ENCODE measurements around the gene CBLB. TPM values are rescaled to one million over a fixed set of nuclear protein-coding genes. Genes with fewer than 3 reads are reported as not detected.

CBLB gene
- total RNA-seq, 2 donors from 2014 or later = 31.1 to 40.5 TPM

DNA sequence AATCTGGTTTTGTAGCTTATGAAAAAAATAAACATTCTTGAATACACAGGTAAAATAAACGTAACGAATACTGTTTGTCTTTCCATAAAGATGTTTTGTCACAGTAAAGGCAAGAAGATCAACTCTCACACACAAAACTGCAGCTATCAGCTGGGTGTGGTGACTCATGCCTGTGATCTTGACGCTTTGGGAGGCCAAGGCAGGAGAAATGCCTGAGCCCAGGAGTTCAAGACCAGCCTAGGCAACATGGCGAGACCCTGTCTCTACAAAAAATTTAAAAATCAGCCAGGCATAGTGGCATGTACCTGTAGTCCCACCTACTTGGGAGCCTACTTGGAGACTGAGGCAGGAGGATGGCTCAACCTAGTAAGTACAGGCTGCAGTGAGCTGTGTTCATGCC lies 39.6 kb downstream of the CBLB start:
- Histone ChIP-seq H3K9me3 (no peaks in the 10 kb centered on the region), H3K36me3 (replicated peaks in 1 of 2; ENCODE audit: insufficient read depth in 1 of 2, low read depth in 2 of 2) (no peaks in the 10 kb centered on the region), H3K27ac (no peak overlapping the region), H3K4me1 (no peaks in the 10 kb centered on the region), H3K4me3 (no peak overlapping the region), H3K27me3 (no peaks in the 10 kb centered on the region)
- TF ChIP-seq POLR2A (IDR thresholded peaks at IDR 0.05) (no peak), CTCF (IDR thresholded peaks at IDR 0.05) (no peak)
- WGBS, 2 donors = 58 to 74% methylated on average over 4 of the region's 4 CpGs
- DNase-seq (no peak), ATAC-seq (no peak)
- intact Hi-C loops (cut with DNase I) = no loop called here

DNA sequence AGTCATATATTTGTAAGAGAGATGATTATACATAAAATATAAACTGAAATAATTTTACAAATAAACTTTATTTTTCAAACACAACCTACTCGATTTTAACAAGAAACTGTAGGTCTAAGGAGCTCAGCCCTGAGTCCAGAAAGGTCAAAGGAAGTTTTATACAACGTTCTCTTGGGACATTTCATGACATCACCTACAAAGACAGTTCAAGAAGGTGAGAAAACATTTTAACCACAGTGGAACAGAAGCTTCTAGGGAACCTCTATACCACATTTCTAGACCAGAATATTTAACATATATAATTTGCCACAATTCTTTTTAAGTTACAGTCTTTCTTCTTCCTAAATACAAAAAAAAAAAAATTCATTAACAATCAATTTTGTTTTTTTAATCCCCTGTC lies 40.1 kb downstream of the CBLB start:
- Histone ChIP-seq H3K4me3 (no peak overlapping the region), H3K9me3 (no peaks in the 10 kb centered on the region), H3K27me3 (no peaks in the 10 kb centered on the region), H3K27ac (no peak overlapping the region), H3K4me1 (peaks cover 4% of the 10 kb centered on the region), H3K36me3 (replicated peaks in 1 of 2; ENCODE audit: insufficient read depth in 1 of 2, low read depth in 2 of 2) (no peaks in the 10 kb centered on the region)
- ATAC-seq (no peak), DNase-seq (no peak)
- intact Hi-C loops (cut with DNase I) = no loop called here
- TF ChIP-seq POLR2A (IDR thresholded peaks at IDR 0.05) (no peak), CTCF (IDR thresholded peaks at IDR 0.05) (no peak)
- 51 to 69% methylated on average over 2 of the region's 2 CpGs for WGBS, 2 donors

DNA sequence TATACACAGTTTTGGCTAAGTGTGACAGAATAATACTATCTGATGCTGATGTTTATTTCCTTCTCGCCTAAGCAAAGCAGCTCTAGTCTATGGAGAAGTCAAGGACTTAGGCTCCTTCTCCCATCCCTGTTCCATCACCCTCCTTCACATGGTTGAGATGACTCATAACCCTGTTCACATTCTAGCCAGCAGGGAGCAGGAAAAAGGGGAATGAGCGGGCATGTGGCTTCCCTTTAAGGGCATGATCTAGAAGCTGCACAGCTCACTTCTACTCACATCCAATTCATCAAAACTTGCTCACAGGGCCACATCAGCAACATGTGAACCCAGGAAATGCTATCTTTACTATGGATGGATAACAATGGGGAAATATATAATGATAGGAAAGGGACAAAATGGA lies 40.9 kb downstream of the CBLB start:
- intact Hi-C loops (cut with DNase I) = no loop called here
- TF ChIP-seq POLR2A (IDR thresholded peaks at IDR 0.05) = no peak
- peak in 1 of 7 experiments; percentile 27 for TF ChIP-seq CTCF (IDR thresholded peaks at IDR 0.05)
- H3K27ac ChIP-seq = no peak overlapping the region
- 92 to 95% methylated on average over 2 of the region's 2 CpGs for WGBS, 2 donors
- H3K27me3 ChIP-seq = no peaks in the 10 kb centered on the region
- no peaks in the 10 kb centered on the region for H3K36me3 ChIP-seq (replicated peaks in 1 of 2; ENCODE audit: insufficient read depth in 1 of 2, low read depth in 2 of 2)
- no peak for ATAC-seq
- H3K4me3 ChIP-seq = no peak overlapping the region
- H3K4me1 ChIP-seq = peaks cover 11% of the 10 kb centered on the region
- no peaks in the 10 kb centered on the region for H3K9me3 ChIP-seq
- DNase-seq = peak in 1 of 4 donors; percentile 18

DNA sequence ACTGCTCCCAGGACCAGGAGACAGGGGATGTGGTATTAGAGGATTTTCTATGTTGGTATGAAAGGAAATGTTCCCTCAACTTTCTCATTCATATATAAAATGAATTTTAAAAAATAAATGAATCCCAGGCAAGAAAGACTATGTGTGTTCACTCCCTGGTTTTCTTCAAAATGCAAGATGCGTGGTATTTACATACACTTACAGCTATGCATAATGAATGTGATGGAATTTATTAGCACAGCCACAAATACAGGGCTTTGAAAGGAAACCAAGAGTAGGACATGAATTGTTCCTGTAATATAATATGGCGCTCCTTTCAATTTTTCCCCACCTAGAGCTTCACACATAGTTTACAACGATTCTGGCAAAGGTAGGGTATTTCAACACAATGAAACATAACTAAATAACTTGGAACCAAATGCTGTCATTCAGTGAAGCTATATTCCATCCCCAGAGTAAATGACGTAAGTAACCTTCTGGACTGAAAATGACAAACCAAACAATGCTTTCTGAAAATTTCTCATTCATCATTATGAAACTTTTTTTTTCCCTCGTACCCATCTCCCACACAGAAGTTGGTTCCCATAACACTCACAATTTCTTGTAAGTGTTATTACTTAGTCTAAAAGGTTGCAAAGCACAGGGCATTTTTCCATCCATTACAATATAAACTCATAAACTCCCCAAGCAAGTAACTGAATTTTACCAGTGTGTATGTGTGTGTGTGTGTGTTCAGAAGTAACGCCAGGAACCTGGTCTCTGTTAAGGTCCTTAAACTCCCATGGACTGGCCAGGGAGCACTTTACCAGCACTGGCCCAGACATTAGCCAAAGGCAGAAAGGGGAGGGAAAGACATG lies 41.8 kb downstream of the CBLB start:
- no peak overlapping the region for H3K27ac ChIP-seq
- H3K9me3 ChIP-seq = no peaks in the 10 kb centered on the region
- WGBS, 2 donors = 83 to 91% methylated on average over 6 of the region's 6 CpGs
- H3K4me1 ChIP-seq = peaks cover 21% of the 10 kb centered on the region
- ATAC-seq (no peak), DNase-seq (no peak)
- TF ChIP-seq POLR2A (IDR thresholded peaks at IDR 0.05) = no peak
- no peak for TF ChIP-seq CTCF (IDR thresholded peaks at IDR 0.05)
- no peaks in the 10 kb centered on the region for H3K27me3 ChIP-seq
- H3K36me3 ChIP-seq (replicated peaks in 1 of 2; ENCODE audit: insufficient read depth in 1 of 2, low read depth in 2 of 2) = no peaks in the 10 kb centered on the region
- no peak overlapping the region for H3K4me3 ChIP-seq
- intact Hi-C loops (cut with DNase I) = no loop called here

GRCh38 chr3:105824129-105824528 lies 44.7 kb downstream of the CBLB start:
- intact Hi-C loops (cut with DNase I) = no loop called here
- TF ChIP-seq POLR2A (IDR thresholded peaks at IDR 0.05) (no peak), CTCF (IDR thresholded peaks at IDR 0.05) (no peak)
- Histone ChIP-seq H3K9me3 (no peaks in the 10 kb centered on the region), H3K27ac (no peak overlapping the region), H3K36me3 (replicated peaks in 1 of 2; ENCODE audit: insufficient read depth in 1 of 2, low read depth in 2 of 2) (no peaks in the 10 kb centered on the region), H3K27me3 (no peaks in the 10 kb centered on the region), H3K4me3 (no peak overlapping the region), H3K4me1 (peaks cover 29% of the 10 kb centered on the region)
- DNase-seq = no peak
- ATAC-seq = no peak
- WGBS, 2 donors = 98 to 100% methylated on average over 2 of the region's 2 CpGs
